Measurements from ENCODE around the gene GGCX. TPM values are rescaled to one million over a fixed set of nuclear protein-coding genes. Genes with fewer than 3 reads are reported as not detected.

The GGCX gene
- total and polyA plus RNA-seq, 9 of the 15 experiments (the other 6 are each of a cell fraction or from before 2014, with no cell fraction given) = 14.4 to 47.1 (median 28.1) TPM

DNA sequence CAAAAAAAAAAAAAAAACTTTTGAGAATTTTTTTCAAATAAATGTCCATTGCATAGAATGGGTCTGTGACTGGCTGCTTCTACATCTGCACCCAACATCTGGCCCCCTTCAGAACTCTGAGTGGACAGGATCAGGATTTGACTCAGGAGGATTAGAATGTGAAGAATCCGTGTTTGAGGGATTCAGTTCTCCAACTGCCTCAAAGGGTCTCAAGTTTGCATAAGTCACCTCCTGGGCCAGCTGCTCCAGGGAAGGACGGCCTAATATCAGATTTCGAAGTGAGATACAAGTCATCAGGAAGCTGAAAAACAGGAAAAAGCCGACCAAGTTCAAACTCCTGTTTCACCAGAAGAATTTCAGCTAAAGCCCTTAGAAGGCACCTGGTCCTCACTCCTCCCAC is 11.5 kb downstream of the GGCX start:
- Histone ChIP-seq H3K9me3 (replicated peaks; ENCODE audit: control insufficient read depth, insufficient read depth, low read depth, low read length) (no peaks in the 10 kb centered on the region), H3K9ac (ENCODE audit: insufficient read depth in 1 of 2, low read depth in 2 of 2, low read length in 2 of 2) (no peak overlapping the region; a peak in 1 of 4 replicates), H3K4me3 (no peak overlapping the region), H3K27me3 (ENCODE audit: control insufficient read depth in 2 of 2, insufficient read depth in 2 of 2, low read length in 2 of 2) (no peaks in the 10 kb centered on the region), H3K79me2 (ENCODE audit: control insufficient read depth, insufficient read depth, low read length) (no peaks in the 10 kb centered on the region), H3K27ac (ENCODE audit: extremely low read depth, low read depth, low read length) (no peak overlapping the region), H3K4me1 (replicated peaks in 1 of 2; ENCODE audit: control insufficient read depth in 2 of 2, insufficient read depth in 2 of 2, low read length in 2 of 2) (no peaks in the 10 kb centered on the region; a peak in 1 of 5 replicates), H3K4me2 (ENCODE audit: insufficient read depth, low read length) (no peak overlapping the region), H2AFZ (ENCODE audit: low read depth, low read length) (no peak overlapping the region), H3K9me1 (ENCODE audit: control insufficient read depth, insufficient read depth, low read length) (no peaks in the 10 kb centered on the region), H4K20me1 (replicated peaks; ENCODE audit: control insufficient read depth, insufficient read depth, low read length) (peaks cover 6% of the 10 kb centered on the region), H3K36me3 (ENCODE audit: control insufficient read depth, insufficient read depth, low read length) (peaks cover 69% of the 10 kb centered on the region)
- intact Hi-C loops (cut with micrococcal nuclease) (loop anchor here (5.0 kb wide), 1 partner anchor 223 kb away; the partner anchor contains the start of gene TGOLN2), in situ Hi-C loops (cut with MboI) (no loop called here)
- 63% methylated on average over 4 of the region's 4 CpGs for WGBS (ENCODE audit: insufficient coverage, low coverage, missing lambda C conversion rate)
- DNase-seq (ENCODE audit: extremely low read depth in 1 of 4, low spot score in 3 of 4) = no peak
- BruUV-seq (replicated peaks) = no TSS peak
- CTCF ChIA-PET (ENCODE audit: low intra/inter-chr PET ratio) = interaction anchor here (4.5 kb wide), 1 partner anchor 129 kb away, joined by 63 read pairs; no protein-coding TSS in a partner anchor
- FAIRE-seq = no peak
- POLR2A ChIA-PET = interaction anchor here (0.8 to 24.3 kb wide), 10 partner anchors 5 to 195 kb away, joined by 3 to 1576 read pairs (median 7); partner anchors contain the start of genes C2orf68, CAPG, ELMOD3 and GGCX
- ATAC-seq = no peak
- TF ChIP-seq, protein P1, sequence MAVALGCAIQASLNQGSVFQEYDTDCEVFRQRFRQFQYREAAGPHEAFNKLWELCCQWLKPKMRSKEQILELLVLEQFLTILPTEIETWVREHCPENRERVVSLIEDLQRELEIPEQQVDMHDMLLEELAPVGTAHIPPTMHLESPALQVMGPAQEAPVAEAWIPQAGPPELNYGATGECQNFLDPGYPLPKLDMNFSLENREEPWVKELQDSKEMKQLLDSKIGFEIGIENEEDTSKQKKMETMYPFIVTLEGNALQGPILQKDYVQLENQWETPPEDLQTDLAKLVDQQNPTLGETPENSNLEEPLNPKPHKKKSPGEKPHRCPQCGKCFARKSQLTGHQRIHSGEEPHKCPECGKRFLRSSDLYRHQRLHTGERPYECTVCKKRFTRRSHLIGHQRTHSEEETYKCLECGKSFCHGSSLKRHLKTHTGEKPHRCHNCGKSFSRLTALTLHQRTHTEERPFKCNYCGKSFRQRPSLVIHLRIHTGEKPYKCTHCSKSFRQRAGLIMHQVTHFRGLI (CRISPR knock-in tag; IDR thresholded peaks at IDR 0.05) = no peak
- TF ChIP-seq SMAD1 (IDR thresholded peaks at IDR 0.05; ENCODE audit: low read depth, low read length, partially characterized antibody) (no peak), NR2C2 (CRISPR knock-in tag; IDR thresholded peaks at IDR 0.05) (no peak), NR2C2 (tag; IDR thresholded peaks at IDR 0.05) (no peak), KDM2B (CRISPR knock-in tag; IDR thresholded peaks at IDR 0.05) (no peak), SETDB1 (IDR thresholded peaks at IDR 0.05; ENCODE audit: low read length) (no peak), ZNF23 (CRISPR knock-in tag; IDR thresholded peaks at IDR 0.05) (no peak), ZNF77 (CRISPR knock-in tag; IDR thresholded peaks at IDR 0.05) (no peak), NCOR1 (IDR thresholded peaks at IDR 0.05) (no peak), ZNF384 (IDR thresholded peaks at IDR 0.05; ENCODE audit: low read depth, low read length) (no peak), ZC3H8 (IDR thresholded peaks at IDR 0.05) (no peak), PPARD (CRISPR knock-in tag; IDR thresholded peaks at IDR 0.05) (no peak), SPI1 (IDR thresholded peaks at IDR 0.05; ENCODE audit: borderline replicate concordance, low read depth, low read length) (no peak), ASH1L (IDR thresholded peaks at IDR 0.05; ENCODE audit: borderline replicate concordance, low read depth, partially characterized antibody) (no peak), EP300 (IDR thresholded peaks at IDR 0.05; ENCODE audit: low read length) (no peak)
- TF ChIP-seq, protein P2, sequence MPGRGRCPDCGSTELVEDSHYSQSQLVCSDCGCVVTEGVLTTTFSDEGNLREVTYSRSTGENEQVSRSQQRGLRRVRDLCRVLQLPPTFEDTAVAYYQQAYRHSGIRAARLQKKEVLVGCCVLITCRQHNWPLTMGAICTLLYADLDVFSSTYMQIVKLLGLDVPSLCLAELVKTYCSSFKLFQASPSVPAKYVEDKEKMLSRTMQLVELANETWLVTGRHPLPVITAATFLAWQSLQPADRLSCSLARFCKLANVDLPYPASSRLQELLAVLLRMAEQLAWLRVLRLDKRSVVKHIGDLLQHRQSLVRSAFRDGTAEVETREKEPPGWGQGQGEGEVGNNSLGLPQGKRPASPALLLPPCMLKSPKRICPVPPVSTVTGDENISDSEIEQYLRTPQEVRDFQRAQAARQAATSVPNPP (IDR thresholded peaks at IDR 0.05; ENCODE audit: borderline replicate concordance, insufficient read depth, insufficient read length) = no peak
- TF ChIP-seq, protein P3, sequence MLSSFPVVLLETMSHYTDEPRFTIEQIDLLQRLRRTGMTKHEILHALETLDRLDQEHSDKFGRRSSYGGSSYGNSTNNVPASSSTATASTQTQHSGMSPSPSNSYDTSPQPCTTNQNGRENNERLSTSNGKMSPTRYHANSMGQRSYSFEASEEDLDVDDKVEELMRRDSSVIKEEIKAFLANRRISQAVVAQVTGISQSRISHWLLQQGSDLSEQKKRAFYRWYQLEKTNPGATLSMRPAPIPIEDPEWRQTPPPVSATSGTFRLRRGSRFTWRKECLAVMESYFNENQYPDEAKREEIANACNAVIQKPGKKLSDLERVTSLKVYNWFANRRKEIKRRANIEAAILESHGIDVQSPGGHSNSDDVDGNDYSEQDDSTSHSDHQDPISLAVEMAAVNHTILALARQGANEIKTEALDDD (IDR thresholded peaks at IDR 0.05) = no peak
- TF ChIP-seq, protein P4, sequence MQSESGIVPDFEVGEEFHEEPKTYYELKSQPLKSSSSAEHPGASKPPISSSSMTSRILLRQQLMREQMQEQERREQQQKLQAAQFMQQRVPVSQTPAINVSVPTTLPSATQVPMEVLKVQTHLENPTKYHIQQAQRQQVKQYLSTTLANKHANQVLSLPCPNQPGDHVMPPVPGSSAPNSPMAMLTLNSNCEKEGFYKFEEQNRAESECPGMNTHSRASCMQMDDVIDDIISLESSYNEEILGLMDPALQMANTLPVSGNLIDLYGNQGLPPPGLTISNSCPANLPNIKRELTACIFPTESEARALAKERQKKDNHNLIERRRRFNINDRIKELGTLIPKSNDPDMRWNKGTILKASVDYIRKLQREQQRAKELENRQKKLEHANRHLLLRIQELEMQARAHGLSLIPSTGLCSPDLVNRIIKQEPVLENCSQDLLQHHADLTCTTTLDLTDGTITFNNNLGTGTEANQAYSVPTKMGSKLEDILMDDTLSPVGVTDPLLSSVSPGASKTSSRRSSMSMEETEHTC (IDR thresholded peaks at IDR 0.05) = no peak

All from K562 (cell line).